Measurements from ENCODE around the gene TMPRSS11B. TPM values are rescaled to one million over a fixed set of nuclear protein-coding genes. Genes with fewer than 3 reads are reported as not detected.

TMPRSS11B gene
- total RNA-seq, 2 experiments from 2014 or later: not detected

- H3K4me3 Mint-ChIP-seq: no peak overlapping the region
- ChIA-PET CTCF (no interaction called here), POLR2A (no interaction called here)
- H3K27me3 Mint-ChIP-seq: peaks cover 2% of the 10 kb centered on the region
- no peak overlapping the region for H3K27ac Mint-ChIP-seq
- no peaks in the 10 kb centered on the region for H3K36me3 Mint-ChIP-seq (ENCODE audit: low read depth)
- DNase-seq: no peak
- H3K4me1 Mint-ChIP-seq: no peaks in the 10 kb centered on the region
- H3K9me3 Mint-ChIP-seq: no peaks in the 10 kb centered on the region
These were observed 60.6 kb downstream of the TMPRSS11B start for GRCh38 chr4:68184923-68185322.

- Mint-ChIP-seq H3K36me3 (ENCODE audit: low read depth) (no peaks in the 10 kb centered on the region), H3K4me1 (no peaks in the 10 kb centered on the region), H3K27ac (no peak overlapping the region), H3K4me3 (no peak overlapping the region), H3K9me3 (no peaks in the 10 kb centered on the region), H3K27me3 (peaks cover 2% of the 10 kb centered on the region)
- ChIA-PET POLR2A (no interaction called here), CTCF (no interaction called here)
- DNase-seq: no peak
These were observed 62.1 kb downstream of the TMPRSS11B start for GRCh38 chr4:68183417-68183816.

- H3K27ac Mint-ChIP-seq: no peak overlapping the region
- H3K36me3 Mint-ChIP-seq (ENCODE audit: low read depth): no peaks in the 10 kb centered on the region
- ChIA-PET CTCF (no interaction called here), POLR2A (no interaction called here)
- no peak for DNase-seq
- no peaks in the 10 kb centered on the region for H3K4me1 Mint-ChIP-seq
- no peak overlapping the region for H3K4me3 Mint-ChIP-seq
- H3K9me3 Mint-ChIP-seq: no peaks in the 10 kb centered on the region
- peaks cover 2% of the 10 kb centered on the region for H3K27me3 Mint-ChIP-seq
These were observed 63.1 kb downstream of the TMPRSS11B start for GRCh38 chr4:68182382-68182820.

- no peaks in the 10 kb centered on the region for H3K4me1 Mint-ChIP-seq
- peaks cover 8% of the 10 kb centered on the region for H3K27me3 Mint-ChIP-seq
- no peak overlapping the region for H3K4me3 Mint-ChIP-seq
- no peak overlapping the region for H3K27ac Mint-ChIP-seq
- H3K9me3 Mint-ChIP-seq: no peaks in the 10 kb centered on the region
- POLR2A ChIA-PET: no interaction called here
- no peaks in the 10 kb centered on the region for H3K36me3 Mint-ChIP-seq (ENCODE audit: low read depth)
- CTCF ChIA-PET: no interaction called here
- DNase-seq: no peak
These were observed 64.5 kb downstream of the TMPRSS11B start for GRCh38 chr4:68180849-68181526.

GRCh38 chr4:68176904-68177303 is 68.6 kb downstream of the TMPRSS11B start:
- POLR2A ChIA-PET: no interaction called here
- peaks cover 9% of the 10 kb centered on the region for H3K27me3 Mint-ChIP-seq
- CTCF ChIA-PET: interaction anchor here (1.7 kb wide), 1 partner anchor 430 kb away, joined by 4 read pairs; no protein-coding TSS in a partner anchor
- no peak overlapping the region for H3K27ac Mint-ChIP-seq
- no peaks in the 10 kb centered on the region for H3K4me1 Mint-ChIP-seq
- DNase-seq: no peak
- H3K9me3 Mint-ChIP-seq: no peaks in the 10 kb centered on the region
- no peaks in the 10 kb centered on the region for H3K36me3 Mint-ChIP-seq (ENCODE audit: low read depth)
- H3K4me3 Mint-ChIP-seq: no peak overlapping the region

Other genes with a start within 250 kb of the TMPRSS11B start
- gene TMPRSS11F, start 115.8 kb downstream of the TMPRSS11B start, total RNA-seq: not detected
- gene YTHDC1, start 104.4 kb upstream of the TMPRSS11B start, total RNA-seq: 10 to 100 TPM; 80.0 to 95.1 TPM
- not detected for gene TMPRSS11E, start 201.8 kb upstream of the TMPRSS11B start, total RNA-seq

Measured in activated CD4-positive, alpha-beta memory T cell treated with anti-CD3 and anti-CD28 coated beads, Interleukin-2, amount 10 ng/mL, durations not matched to agents 7 days and 5 days (primary cell).